Bronchial epithelial cell (primary cell): ENCODE data around the gene OR2Z1. TPM values are rescaled to one million over a fixed set of nuclear protein-coding genes. Genes with fewer than 3 reads are reported as not detected.
"Not testable (repeated sequence)": the region's sequence is repeated elsewhere in the genome, so short reads cannot be mapped to it uniquely, and the experiment has no call there.

Source experiments
- DNase-seq: peaks from one replicate; pipeline ENCODE4 v3.0.0-alpha.2; 2010; ENCODE audit warnings: low read depth
- FAIRE-seq: peaks from 2 replicates; lab custom pipeline; 2011; peaks lifted over from hg19 to GRCh38; lab: Jason Lieb, UNC
- H3K27me3 ChIP-seq: 2 replicates; pipeline ENCODE4 v1.5.1; 2011; ENCODE audit warnings: low read length; ENCODE audit not compliant: control insufficient read depth, insufficient read depth
- H3K36me3 ChIP-seq: 2 replicates; pipeline ENCODE4 v1.5.1; 2011; ENCODE audit warnings: low read length; ENCODE audit not compliant: control insufficient read depth, insufficient read depth
- H3K4me3 ChIP-seq: 2 replicates; pipeline ENCODE4 v1.5.1; 2011; ENCODE audit warnings: mild to moderate bottlenecking, low read depth, low read length, control low read depth
- total RNA-seq: library from RNA; depleted of rRNA; stranded (reverse); fragments of >200 nt; gene quantifications from 2 replicates; pipeline ENCODE4 v1.2.1, GENCODE V29; 2014
- TF ChIP-seq, protein P1 (sequence below): IDR thresholded peaks from 2 replicates; pipeline ENCODE4 v1.5.1; 2011; ENCODE audit warnings: mild to moderate bottlenecking, moderate library complexity, low read length, control low read depth, inconsistent platforms; ENCODE audit not compliant: insufficient read depth, severe bottlenecking

The OR2Z1 gene
- total RNA-seq, 1 donor from 2014 or later, result not detected

DNA sequence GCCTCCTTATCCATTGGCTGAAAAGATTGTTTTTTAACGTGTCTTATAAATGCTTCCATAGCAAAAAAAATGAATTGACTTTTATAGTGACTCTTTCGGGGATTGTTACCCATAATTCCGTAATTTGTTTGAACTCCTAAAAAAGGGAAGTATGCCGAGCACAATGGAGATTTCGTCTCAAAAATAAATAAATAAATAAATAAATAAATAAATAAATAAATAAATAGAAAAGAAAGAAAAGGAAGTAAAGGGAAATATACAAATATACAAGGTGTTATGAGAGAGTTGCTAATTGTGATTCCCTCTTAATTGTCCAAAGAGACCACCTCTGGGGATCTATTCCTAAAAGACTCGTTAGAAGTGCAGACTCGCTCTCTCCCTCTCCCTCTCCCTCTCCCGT lies 16.9 kb downstream of the OR2Z1 start:
- no peak for FAIRE-seq
- no peak for DNase-seq
- TF ChIP-seq, protein P1, sequence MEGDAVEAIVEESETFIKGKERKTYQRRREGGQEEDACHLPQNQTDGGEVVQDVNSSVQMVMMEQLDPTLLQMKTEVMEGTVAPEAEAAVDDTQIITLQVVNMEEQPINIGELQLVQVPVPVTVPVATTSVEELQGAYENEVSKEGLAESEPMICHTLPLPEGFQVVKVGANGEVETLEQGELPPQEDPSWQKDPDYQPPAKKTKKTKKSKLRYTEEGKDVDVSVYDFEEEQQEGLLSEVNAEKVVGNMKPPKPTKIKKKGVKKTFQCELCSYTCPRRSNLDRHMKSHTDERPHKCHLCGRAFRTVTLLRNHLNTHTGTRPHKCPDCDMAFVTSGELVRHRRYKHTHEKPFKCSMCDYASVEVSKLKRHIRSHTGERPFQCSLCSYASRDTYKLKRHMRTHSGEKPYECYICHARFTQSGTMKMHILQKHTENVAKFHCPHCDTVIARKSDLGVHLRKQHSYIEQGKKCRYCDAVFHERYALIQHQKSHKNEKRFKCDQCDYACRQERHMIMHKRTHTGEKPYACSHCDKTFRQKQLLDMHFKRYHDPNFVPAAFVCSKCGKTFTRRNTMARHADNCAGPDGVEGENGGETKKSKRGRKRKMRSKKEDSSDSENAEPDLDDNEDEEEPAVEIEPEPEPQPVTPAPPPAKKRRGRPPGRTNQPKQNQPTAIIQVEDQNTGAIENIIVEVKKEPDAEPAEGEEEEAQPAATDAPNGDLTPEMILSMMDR, result no peak
- no peaks in the 10 kb centered on the region for H3K36me3 ChIP-seq
- H3K27me3 ChIP-seq, result no peaks in the 10 kb centered on the region
- H3K4me3 ChIP-seq, result no peak overlapping the region

DNA sequence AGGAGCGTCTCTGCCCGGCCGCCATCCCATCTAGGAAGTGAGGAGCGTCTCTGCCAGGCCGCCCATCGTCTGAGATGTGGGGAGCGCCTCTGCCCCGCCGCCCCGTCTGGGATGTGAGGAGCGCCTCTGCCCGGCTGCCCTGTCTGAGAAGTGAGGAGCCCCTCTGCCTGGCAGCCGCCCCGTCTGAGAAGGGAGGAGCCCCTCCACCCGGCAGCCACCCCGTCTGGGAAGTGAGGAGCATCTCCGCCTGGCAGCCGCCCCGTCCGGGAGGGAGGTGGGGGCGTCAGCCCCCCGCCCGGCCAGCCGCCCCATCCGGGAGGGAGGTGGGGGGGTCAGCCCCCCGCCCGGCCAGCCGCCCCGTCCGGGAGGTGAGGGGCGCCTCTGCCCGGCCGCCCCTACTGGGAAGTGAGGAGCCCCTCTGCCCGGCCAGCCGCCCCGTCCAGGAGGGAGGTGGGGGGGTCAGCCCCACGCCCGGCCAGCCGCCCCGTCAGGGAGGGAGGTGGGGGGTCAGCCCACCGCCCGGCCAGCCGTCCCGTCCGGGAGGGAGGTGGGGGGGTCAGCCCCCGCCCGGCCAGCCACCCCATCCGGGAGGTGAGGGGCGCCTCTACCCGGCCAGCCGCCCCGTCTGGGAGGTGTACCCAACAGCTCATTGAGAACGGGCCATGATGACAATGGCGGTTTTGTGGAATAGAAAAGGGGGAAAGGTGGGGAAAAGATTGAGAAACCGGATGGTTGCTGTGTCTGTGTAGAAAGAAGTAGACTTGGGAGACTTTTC lies 18.0 kb downstream of the OR2Z1 start:
- H3K27me3 ChIP-seq, H3K36me3 ChIP-seq, DNase-seq, FAIRE-seq, H3K4me3 ChIP-seq: not testable (repeated sequence)

DNA sequence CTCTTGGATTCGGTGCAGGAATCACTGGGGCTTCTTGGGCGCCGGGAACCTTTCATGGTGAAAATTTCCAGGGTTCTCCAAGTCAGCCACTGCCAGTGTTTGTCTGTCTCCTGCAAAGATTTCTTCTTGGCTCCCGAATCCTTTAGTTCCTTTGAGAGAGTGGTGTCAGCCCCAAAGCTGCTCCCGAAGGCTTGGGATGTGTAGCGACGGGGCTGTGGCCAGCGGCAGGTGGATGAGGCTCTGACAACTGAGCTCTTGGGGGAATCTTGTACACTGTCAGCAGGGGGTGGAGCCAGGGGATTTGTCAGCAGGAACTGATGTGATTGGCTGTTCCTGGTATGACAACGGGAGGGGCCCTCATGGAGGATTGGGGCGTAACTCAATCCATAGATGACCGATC lies 45.8 kb downstream of the OR2Z1 start:
- not testable (repeated sequence) for FAIRE-seq, H3K4me3 ChIP-seq, DNase-seq, H3K27me3 ChIP-seq, H3K36me3 ChIP-seq

DNA sequence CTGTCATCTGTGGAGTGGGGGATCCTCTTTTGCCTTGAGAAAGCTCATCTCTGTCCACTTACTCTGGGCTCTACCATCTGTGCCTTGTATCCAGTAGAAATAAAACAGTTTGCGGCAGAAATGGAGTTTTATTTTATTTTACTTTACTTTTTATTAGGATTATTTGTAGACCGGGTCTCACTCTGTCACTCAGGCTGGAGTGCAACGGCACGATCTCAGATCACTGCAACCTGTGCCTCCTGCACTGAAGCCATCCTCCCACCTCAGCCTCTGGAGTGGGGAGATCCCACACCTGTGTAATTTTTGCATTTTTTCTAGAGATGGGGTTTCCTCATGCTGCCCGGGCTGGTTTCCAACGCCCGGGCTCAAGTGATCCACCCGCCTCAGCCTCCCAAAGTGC lies 47.8 kb downstream of the OR2Z1 start:
- H3K27me3 ChIP-seq, H3K36me3 ChIP-seq, FAIRE-seq, DNase-seq, H3K4me3 ChIP-seq: not testable (repeated sequence)

DNA sequence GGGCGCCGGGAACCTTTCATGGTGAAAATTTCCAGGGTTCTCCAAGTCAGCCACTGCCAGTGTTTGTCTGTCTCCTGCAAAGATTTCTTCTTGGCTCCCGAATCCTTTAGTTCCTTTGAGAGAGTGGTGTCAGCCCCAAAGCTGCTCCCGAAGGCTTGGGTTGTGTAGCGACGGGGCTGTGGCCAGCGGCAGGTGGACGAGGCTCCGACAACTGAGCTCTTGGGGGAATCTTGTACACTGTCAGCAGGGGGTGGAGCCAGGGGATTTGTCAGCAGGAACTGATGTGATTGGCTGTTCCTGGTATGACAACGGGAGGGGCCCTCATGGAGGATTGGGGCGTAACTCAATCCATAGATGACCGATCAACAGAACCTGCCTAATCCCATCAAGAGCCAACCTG lies 52.2 kb downstream of the OR2Z1 start:
- H3K27me3 ChIP-seq, FAIRE-seq, H3K36me3 ChIP-seq, H3K4me3 ChIP-seq, DNase-seq: not testable (repeated sequence)

Other genes with a start within 250 kb of the OR2Z1 start
- not detected in 2 replicates for gene PRAM1, start 219.0 kb upstream of the OR2Z1 start, total RNA-seq
- 2.2 and 3.4 TPM in 2 replicates for gene ZNF414, start 207.5 kb upstream of the OR2Z1 start, total RNA-seq
- gene MYO1F, start 144.2 kb upstream of the OR2Z1 start, total RNA-seq, result under 0.01 TPM in 1 of 2 replicates, not detected in the other
- gene ADAMTS10, start 110.9 kb upstream of the OR2Z1 start, total RNA-seq, result not detected in 2 replicates
- gene NFILZ, start 91.0 kb upstream of the OR2Z1 start, total RNA-seq, result not detected in 2 replicates
- gene ACTL9, start 22.8 kb upstream of the OR2Z1 start, total RNA-seq, result not detected in 2 replicates
- 30.5 and 40.3 TPM in 2 replicates for gene ZNF558, start 110.7 kb downstream of the OR2Z1 start, total RNA-seq
- gene MBD3L1, start 110.7 kb downstream of the OR2Z1 start, total RNA-seq, result not detected in 2 replicates